Hematopoietic multipotent progenitor cell treated with erythropoietin and hydrocortisone succinate and interleukin-3 and kit ligand, for 8 days (in vitro differentiated cells): Measurements from ENCODE around the gene MYO7B.

Experiments used
- DNase-seq: peaks from one replicate; pipeline ENCODE4 v3.0.0-alpha.2; 2015

The MYO7B gene

GRCh38 chr2:127652786-127653357 lies 117.4 kb downstream of the MYO7B start:
- no peak for DNase-seq

- no peak for DNase-seq
Measured at GRCh38 chr2:127653421-127654083, 118.1 kb downstream of the MYO7B start.

GRCh38 chr2:127654084-127654837 lies 118.8 kb downstream of the MYO7B start:
- DNase-seq = no peak

DNA sequence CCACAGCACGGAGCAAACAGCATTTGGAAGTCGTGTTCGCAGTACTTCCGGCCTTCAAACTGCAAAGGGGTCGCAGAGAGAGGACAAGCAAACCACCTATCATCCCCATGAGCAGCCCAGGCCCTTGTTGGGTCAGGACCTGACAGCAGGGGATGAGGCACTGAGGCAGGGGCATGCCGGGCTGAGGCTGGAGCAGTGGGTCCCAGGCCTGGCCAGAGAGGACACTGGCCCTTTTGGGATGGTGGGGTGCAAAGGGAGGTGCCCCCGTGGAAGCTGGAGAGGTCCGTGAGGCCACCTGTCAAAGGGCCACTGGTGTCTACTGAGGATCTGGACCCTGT lies 119.3 kb downstream of the MYO7B start:
- no peak for DNase-seq

DNA sequence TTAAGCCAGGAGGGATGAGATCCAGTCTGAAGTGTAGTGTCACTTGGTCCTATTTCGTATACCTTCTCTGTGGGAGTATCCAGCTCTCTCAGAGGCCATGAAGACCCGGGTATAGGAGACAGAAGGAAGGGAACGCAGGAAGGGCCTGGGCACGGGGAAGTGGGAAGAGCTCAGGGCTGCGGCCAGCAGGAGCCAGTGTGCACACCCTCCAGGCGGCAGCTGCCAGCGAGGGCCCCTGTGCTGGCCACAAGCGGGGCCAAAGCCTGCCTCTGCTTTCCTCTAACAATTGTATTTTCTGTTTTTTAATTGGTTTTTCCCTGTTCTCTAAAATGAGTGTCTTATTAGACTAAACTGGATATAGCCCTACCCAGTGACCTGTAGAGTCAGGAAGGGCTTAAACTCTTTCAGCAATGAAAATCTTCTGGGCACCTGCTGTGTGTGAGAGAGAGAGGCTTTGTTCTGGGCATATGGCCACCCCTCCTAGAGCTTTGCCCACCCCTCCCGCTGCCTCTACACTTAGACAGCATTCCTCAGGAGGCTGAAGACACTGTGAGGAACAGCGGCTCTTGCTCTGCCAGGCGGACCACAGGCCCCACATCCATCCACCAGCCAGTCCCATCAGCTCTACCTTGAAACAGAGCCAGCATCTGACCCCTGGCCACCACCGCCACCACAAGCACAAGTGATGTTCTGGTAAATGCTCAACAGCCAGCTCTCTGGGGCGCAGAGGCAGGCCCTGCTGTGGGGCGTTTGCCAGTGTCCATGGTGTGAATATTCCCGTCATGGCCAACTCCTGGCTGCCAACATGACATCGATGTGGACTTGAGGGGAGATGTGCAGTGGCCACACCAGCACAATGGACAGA lies 120.0 kb downstream of the MYO7B start:
- no peak for DNase-seq

- no peak for DNase-seq
Measured at GRCh38 chr2:127656569-127657231, 121.2 kb downstream of the MYO7B start.

- no peak for DNase-seq
Measured at GRCh38 chr2:127657232-127657595, 121.7 kb downstream of the MYO7B start.

DNA sequence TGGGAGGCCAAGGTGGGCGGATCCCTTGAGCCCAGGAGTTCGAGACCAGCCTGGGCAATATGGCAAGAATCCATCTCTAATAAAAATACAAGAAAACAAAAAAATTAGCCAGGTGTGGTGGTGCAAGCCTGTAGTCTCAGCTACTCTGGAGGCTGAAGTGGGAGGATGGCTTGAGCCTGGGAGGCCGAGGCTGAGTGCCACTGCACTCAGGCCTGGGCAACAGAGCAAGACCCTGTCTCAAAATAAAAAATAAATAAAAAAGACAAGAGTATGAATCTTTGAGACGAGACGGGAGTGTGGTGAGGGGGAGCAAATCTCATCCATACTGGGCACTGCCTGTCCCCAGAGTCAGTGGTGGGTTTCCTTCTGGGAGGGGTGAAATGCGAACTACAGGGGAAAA lies 122.7 kb downstream of the MYO7B start:
- DNase-seq = no peak

- DNase-seq = no peak
Measured at GRCh38 chr2:127658641-127659407, 123.3 kb downstream of the MYO7B start.

- DNase-seq = no peak
Measured at GRCh38 chr2:127659408-127660290, 124.2 kb downstream of the MYO7B start.

DNA sequence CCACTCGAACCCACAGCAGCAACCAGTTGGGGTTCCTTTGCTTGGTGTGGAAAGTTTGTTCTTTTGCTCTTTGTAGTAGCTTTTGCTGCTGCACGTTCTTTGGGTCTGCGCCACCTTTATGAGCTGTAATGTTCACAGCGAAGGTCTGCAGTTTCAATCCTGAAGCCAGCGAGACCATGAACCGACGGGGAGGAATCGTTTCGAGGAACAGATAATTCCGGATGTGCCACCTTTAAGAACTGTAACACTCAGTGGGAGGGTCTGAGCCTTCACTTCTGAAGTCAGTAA lies 124.8 kb downstream of the MYO7B start:
- no peak for DNase-seq

- DNase-seq = no peak
Measured at GRCh38 chr2:127661072-127661649, 125.7 kb downstream of the MYO7B start.

- DNase-seq = no peak
Measured at GRCh38 chr2:127661949-127662510, 126.5 kb downstream of the MYO7B start.

DNA sequence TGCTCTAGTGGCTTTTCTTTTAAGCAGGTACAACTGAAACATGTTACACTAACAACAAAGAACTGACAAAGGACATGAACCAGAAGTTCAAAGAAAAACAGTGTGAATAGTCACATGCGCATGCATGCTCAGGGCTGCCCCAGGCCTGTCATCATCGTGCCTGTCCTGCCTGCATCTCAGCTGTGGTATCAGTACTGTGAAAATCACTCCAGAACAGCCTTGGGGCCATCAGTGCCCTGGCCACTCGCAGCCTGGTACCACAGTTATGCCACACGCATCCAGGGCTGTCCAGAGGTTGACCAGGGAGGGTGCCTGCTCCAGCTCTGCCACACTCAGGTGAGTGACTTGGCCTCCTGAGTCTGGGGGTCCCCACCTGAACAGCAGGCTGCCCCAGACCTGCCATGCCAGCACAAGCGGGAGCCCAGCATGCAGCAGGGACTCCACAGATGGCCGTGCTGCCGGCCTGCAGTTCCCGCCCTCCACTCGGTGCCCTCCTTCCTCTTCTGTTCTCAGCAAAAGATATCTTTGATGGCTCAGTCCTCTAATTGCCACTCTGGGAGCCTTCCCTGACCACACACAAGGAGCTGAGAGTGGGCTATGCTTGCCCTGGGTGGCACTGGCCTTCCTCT lies 127.6 kb downstream of the MYO7B start:
- DNase-seq = no peak

DNA sequence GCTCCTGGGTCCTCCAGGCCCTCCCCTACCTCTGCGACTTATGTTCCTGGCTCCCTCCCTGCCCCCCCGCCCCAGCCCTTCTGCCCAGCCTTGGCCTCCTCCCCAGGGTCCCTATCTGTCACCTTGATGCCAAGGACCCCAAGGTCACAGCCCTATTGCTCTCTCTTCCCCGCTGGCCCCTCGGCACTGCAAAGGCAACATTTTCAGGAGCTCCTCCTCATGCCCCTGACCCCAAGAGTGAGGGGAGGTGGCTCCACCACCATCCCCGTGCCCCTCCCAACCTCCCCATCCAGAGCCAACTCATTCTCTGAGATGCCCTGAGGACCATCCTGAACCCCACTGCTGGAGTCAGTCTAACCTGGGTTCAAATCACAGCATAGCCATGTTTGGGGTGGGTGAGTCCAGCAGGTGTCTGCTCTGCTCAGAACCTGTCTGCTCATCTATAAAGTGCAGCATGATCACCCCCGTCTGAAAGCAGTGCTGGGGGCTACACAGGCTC lies 128.1 kb downstream of the MYO7B start:
- no peak for DNase-seq

DNA sequence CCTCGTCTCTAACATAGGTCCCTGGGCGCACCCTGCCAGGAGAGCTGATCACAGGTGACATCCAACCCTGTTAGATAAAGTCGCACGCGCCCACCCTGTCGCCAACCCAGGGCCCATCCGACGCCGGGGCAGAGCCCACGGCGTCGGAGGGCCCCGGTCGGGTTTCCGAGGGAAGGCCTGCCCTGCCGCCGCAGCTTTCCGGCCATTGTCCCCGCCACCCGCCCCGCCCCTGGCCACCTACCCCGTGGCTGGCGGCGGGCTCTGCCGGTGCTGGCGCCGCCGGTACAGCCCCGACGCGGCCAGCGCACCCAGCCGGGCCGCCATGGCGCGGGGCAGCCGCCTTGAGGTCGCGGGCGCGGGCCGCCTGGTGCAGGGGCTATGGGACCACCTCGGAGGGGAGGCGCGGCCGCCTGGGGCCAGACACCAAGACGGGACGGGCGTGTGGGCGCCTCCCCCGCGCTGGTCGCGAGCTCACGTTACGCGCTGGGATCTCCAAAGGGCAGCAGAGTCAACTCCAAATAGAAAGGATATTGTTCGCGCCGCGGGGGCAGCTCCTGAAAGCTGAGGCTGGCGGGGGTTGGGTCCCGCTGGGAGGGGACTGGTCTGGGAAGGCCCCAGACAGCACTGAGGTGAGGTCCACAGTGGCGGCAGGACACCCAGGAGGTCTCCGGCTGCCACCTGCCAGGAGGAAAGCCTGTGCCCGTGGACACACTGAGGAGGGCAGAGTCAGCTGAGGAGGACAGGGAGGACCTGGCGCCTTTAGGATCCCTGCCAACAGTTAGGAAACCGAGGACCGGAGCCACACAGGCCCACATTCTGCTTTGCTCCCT lies 128.8 kb downstream of the MYO7B start:
- no peak for DNase-seq

GRCh38 chr2:127664895-127665225 lies 129.4 kb downstream of the MYO7B start:
- DNase-seq = no peak

DNA sequence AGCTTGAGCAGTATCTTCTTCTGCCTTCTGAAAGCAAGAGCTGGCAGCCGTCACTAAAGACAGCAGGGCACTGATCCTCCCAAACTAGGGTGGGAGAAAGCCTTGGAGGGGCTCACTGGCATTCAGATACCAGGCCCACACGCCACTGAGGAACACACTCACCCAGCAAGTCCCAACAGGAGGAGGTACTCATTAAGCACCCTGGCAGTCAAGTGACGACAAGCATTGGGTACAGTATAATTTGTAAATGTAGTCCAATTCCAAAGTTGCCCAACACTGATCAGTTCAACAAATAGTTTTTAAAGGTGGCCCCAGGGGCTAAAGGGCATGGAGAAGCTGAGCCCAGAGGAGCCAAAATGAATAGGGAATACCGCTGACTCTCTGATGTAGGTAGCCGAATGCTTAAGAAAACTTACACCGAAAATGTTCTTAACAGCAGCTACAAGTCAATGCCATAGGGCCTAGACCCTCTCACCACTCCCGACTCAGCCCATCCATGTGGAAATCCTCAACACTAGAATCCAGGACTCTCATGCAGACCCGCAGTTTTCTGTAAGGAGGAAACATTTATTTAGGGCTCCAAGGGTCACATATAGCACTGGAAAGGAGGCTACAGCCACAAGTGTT lies 129.9 kb downstream of the MYO7B start:
- no peak for DNase-seq

- no peak for DNase-seq
Measured at GRCh38 chr2:127669056-127669455, 133.6 kb downstream of the MYO7B start.
